HK-2 (cell line): ENCODE measurements around the gene PCDHA9.
"Not testable (repeated sequence)": the region's sequence is repeated elsewhere in the genome, so short reads cannot be mapped to it uniquely, and the experiment has no call there.

ENCODE experiments used
- DNase-seq: peaks from one replicate; pipeline ENCODE4 v3.0.0-alpha.2; 2018; ENCODE audit not compliant: unreplicated experiment

Gene PCDHA9

GRCh38 chr5:140848139-140849102 is at the start of gene PCDHA9:
Gene PCDHA9, plus strand, starts transcription at chr5:140848382. Its CDS starts 114 bp downstream, at chr5:140848496.
- not testable (repeated sequence) for DNase-seq

- DNase-seq = no peak
Observed at GRCh38 chr5:140800816-140801493, 47.2 kb upstream of the PCDHA9 start, which contains the start of gene PCDHA3. Gene PCDHA3, plus strand, starts transcription at chr5:140801057.

- DNase-seq = no peak
Observed at GRCh38 chr5:140801494-140801841, 46.7 kb upstream of the PCDHA9 start.

- DNase-seq = not testable (repeated sequence)
Observed at GRCh38 chr5:140802381-140802780, 45.8 kb upstream of the PCDHA9 start.

- DNase-seq = no peak
Observed at GRCh38 chr5:140802781-140803271, 45.4 kb upstream of the PCDHA9 start.

GRCh38 chr5:140806834-140807775 is 41.1 kb upstream of the PCDHA9 start, which contains the start of gene PCDHA4:
Gene PCDHA4, plus strand, starts transcription at chr5:140807068.
- DNase-seq = no peak

- not testable (repeated sequence) for DNase-seq
Observed at GRCh38 chr5:140808241-140808888, 39.8 kb upstream of the PCDHA9 start.

- no peak for DNase-seq
Observed at GRCh38 chr5:140808889-140809291, 39.3 kb upstream of the PCDHA9 start.

GRCh38 chr5:140821375-140822280 is 26.6 kb upstream of the PCDHA9 start, which contains the start of gene PCDHA5:
Gene PCDHA5, plus strand, starts transcription at chr5:140821613.
- peak; percentile 16 for DNase-seq

- DNase-seq = no peak
Observed at GRCh38 chr5:140822281-140822629, 25.9 kb upstream of the PCDHA9 start.

- not testable (repeated sequence) for DNase-seq
Observed at GRCh38 chr5:140822969-140823368, 25.2 kb upstream of the PCDHA9 start.

GRCh38 chr5:140823475-140823874 is 24.7 kb upstream of the PCDHA9 start:
- no peak for DNase-seq

- DNase-seq = no peak
Observed at GRCh38 chr5:140827704-140828361, 20.3 kb upstream of the PCDHA9 start, which contains the start of gene PCDHA6. Gene PCDHA6, plus strand, starts transcription at chr5:140827960. Its CDS starts 132 bp downstream, at chr5:140828092.

- DNase-seq = no peak
Observed at GRCh38 chr5:140828362-140828737, 19.8 kb upstream of the PCDHA9 start.

GRCh38 chr5:140829511-140830501 is 18.4 kb upstream of the PCDHA9 start:
- not testable (repeated sequence) for DNase-seq

GRCh38 chr5:140833993-140834392 is 14.2 kb upstream of the PCDHA9 start, which contains the start of gene PCDHA7:
Gene PCDHA7, plus strand, starts transcription at chr5:140834269. Its CDS starts 115 bp downstream, at chr5:140834384.
- no peak for DNase-seq

- DNase-seq = not testable (repeated sequence)
Observed at GRCh38 chr5:140834439-140835008, 13.7 kb upstream of the PCDHA9 start.
